CD4-positive, alpha-beta memory T cell (primary cell): ENCODE results near the gene FAM217A. TPM values are rescaled to one million over a fixed set of nuclear protein-coding genes. Genes with fewer than 3 reads are reported as not detected.

Experiments
- CTCF ChIA-PET: fragments of 350-600 bp; sonication (Branson Sonifier 250); formaldehyde crosslinking; loops from one replicate; lab custom pipeline; 2021; ENCODE audit warnings: inconsistent platforms; ENCODE audit not compliant: partially characterized antibody; lab: Charles Lee
- POLR2A ChIA-PET: fragments of 350-600 bp; sonication (Branson Sonifier 250); formaldehyde crosslinking; loops from one replicate; lab custom pipeline; 2021; ENCODE audit not compliant: partially characterized antibody; lab: Charles Lee
- DNase-seq, 5 donors: peaks; one replicate each; pipeline versions ENCODE4 v3.0.0 to v3.0.0-alpha.2; 2020 to 2022; ENCODE audit warnings: mixed read lengths in 1 of 5
- H3K27ac ChIP-seq: one replicate; pipeline ENCODE4 v1.7.0; 2013; ENCODE audit warnings: low read depth, low read length
- H3K27me3 ChIP-seq: 2 replicates; pipeline ENCODE4 v1.7.0; 2013; ENCODE audit warnings: mild to moderate bottlenecking, low read length, moderate library complexity; ENCODE audit not compliant: insufficient read depth
- H3K36me3 ChIP-seq: 2 replicates; pipeline ENCODE4 v1.7.0; 2013; ENCODE audit warnings: mild to moderate bottlenecking, low read length, moderate library complexity; ENCODE audit not compliant: insufficient read depth
- H3K4me1 ChIP-seq: 2 replicates; pipeline ENCODE4 v1.7.0; 2013; ENCODE audit warnings: mild to moderate bottlenecking, low read length, moderate library complexity; ENCODE audit not compliant: insufficient read depth
- H3K4me3 ChIP-seq, 2 donors: one replicate each; pipeline ENCODE4 v1.7.0; 2013; ENCODE audit warnings: low read length in 2 of 2, mild to moderate bottlenecking in 1 of 2
- H3K9me3 ChIP-seq, 2 donors: one replicate each; pipeline ENCODE4 v1.7.0; 2013; ENCODE audit warnings: low read length in 2 of 2, control low read depth in 1 of 2; ENCODE audit not compliant: control insufficient read depth in 1 of 2
- H3K27ac Mint-ChIP-seq, 7 donors: one replicate each; pipeline ENCODE4 v1.8.0; 2020 to 2021; ENCODE audit warnings: mixed read lengths in 7 of 7, mild to moderate bottlenecking in 6 of 7, inconsistent platforms in 3 of 7, moderate library complexity in 3 of 7
- H3K27me3 Mint-ChIP-seq, 2 donors: one replicate each; pipeline ENCODE4 v1.8.0; 2020 to 2021; ENCODE audit warnings: mixed read lengths in 2 of 2
- H3K36me3 Mint-ChIP-seq, 2 donors: one replicate each; pipeline ENCODE4 v1.8.0; 2020 to 2021; ENCODE audit warnings: mixed read lengths in 2 of 2, inconsistent platforms in 1 of 2, mild to moderate bottlenecking in 1 of 2
- H3K4me1 Mint-ChIP-seq, 4 donors: one replicate each; pipeline ENCODE4 v1.8.0; 2020 to 2021; ENCODE audit warnings: mixed read lengths in 4 of 4, mild to moderate bottlenecking in 1 of 4
- H3K4me3 Mint-ChIP-seq, 8 donors: one replicate each; pipeline ENCODE4 v1.8.0; 2020 to 2021; ENCODE audit warnings: mixed read lengths in 8 of 8, mild to moderate bottlenecking in 7 of 8, moderate library complexity in 6 of 8, inconsistent platforms in 3 of 8
- H3K9me3 Mint-ChIP-seq, 8 donors: one replicate each; pipeline ENCODE4 v1.8.0; 2020 to 2021; ENCODE audit warnings: mixed read lengths in 8 of 8, mild to moderate bottlenecking in 5 of 8, inconsistent platforms in 3 of 8, moderate library complexity in 1 of 8
- intact Hi-C: fragments of 100-400 bp; cut with micrococcal nuclease; formaldehyde crosslinking; loops from one replicate; pipeline ENCODE4 v1.15.1; 2023
- polyA plus RNA-seq, 2 donors: library from polyadenylated mRNA; unstranded; fragments of 300-500 nt; fragmentation: Illumina TruSeq; gene quantifications; one replicate each; pipeline ENCODE4 v1.2.3, GENCODE V29; 2021
- total RNA-seq, 2 experiments: library from RNA; stranded (reverse); gene quantifications; one replicate each; pipeline ENCODE4 v1.2.3, GENCODE V29; 2021

FAM217A gene, protein sequence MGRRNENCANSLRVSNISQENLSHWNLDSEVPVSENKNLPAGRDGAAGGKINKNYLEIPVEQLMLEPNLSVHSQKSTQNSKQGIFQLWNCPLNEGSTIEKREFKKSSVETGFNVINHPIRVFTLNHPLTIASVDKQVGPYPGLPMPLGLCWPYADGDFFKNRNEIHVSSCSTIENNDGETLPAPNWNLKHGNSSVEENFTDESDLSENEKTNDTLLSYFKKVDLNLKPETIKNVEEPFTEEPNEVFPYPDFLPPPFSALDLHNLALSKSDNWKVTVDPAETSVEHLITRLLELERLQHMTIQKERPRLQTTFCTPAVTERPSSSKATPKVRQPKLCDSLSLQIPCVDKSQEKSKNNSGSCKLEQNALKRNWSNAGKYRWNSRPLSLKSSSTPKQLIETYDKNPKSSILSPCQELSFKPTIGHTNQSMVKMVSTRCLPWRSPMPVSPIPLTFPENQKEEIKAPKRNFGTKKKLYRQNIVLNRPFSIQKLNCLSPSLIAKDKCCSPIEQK
- not detected for total RNA-seq
- polyA plus RNA-seq = not detected

DNA sequence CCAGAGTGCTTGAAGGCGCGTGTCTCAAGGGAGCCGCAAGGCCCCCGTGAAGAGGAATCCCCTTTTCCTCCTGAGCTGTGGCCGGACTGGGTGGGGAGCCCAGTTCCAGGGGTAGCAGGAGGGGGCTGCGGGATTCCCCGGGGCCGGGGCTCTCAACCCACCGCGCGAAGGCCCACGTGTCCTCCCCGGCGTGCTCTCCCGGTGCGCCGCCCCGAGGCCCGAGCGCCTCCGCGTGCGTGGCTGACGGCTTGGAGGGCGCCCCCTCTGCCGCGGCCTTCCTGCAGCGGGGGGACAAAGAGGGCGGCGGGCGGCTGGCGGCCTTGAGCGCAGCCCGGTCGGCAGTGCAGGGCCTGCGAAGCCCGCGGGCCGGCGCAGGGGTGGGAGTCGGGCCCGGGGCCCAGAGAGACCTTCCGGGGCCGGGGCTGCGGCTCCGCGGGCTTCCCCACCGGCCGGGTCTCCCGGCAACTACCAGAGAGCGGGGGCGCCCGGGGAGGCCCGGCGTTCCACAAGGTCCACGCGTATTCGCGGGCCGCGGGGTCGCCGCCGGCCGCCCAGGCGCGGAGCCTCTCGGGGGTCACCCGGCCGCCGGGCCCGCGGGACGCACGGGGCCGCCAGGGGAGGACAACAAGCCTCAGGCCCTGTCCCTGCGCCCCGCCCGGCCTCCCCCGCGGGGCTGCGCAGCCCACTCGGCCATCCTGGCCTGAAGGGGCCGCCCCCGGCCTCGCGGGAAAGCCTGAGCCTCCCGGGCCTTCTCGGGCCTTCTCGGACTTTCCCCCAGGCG lies at the start of gene FAM217A:
Gene FAM217A (minus strand): TSS at position 447 of the 781 bp plus-strand sequence. CDS start 1,723 bp downstream, outside the sequence.
- no peaks in the 10 kb centered on the region for H3K4me1 ChIP-seq
- peak within 1 kb of the TSS in 1 of 7 donors; percentile 12 for H3K27ac Mint-ChIP-seq
- no peak within 1 kb of the TSS for H3K4me3 ChIP-seq
- peaks cover 17 to 19% of the 10 kb centered on the region in 2 donors for H3K27me3 Mint-ChIP-seq
- no peaks in the 10 kb centered on the region for H3K27me3 ChIP-seq
- peaks cover 0 to 1% (median 0%) of the 10 kb centered on the region in 4 donors for H3K4me1 Mint-ChIP-seq
- H3K27ac ChIP-seq = no peak within 1 kb of the TSS
- H3K9me3 ChIP-seq = no peaks in the 10 kb centered on the region
- H3K36me3 ChIP-seq = no peaks in the 10 kb centered on the region
- no peak within 1 kb of the TSS for H3K4me3 Mint-ChIP-seq
- intact Hi-C loops = no loop called here
- H3K36me3 Mint-ChIP-seq = no peaks in the 10 kb centered on the region
- ChIA-PET CTCF (no interaction called here), POLR2A (no interaction called here)
- H3K9me3 Mint-ChIP-seq = no peaks in the 10 kb centered on the region
- DNase-seq = no peak

- Histone ChIP-seq H3K9me3 (no peaks in the 10 kb centered on the region), H3K4me3 (no peak overlapping the region), H3K27ac (no peak overlapping the region), H3K27me3 (no peaks in the 10 kb centered on the region), H3K36me3 (peaks cover 68% of the 10 kb centered on the region), H3K4me1 (peaks cover under 1% of the 10 kb centered on the region)
- no peak for DNase-seq
- ChIA-PET CTCF (interaction anchor here (1.4 kb wide), 1 partner anchor 107 kb away, joined by 3 read pairs; a partner anchor contains a TSS), POLR2A (no interaction called here)
- intact Hi-C loops = no loop called here
- Mint-ChIP-seq H3K27ac (no peak overlapping the region), H3K4me3 (no peak overlapping the region), H3K36me3 (peaks cover 73 to 78% of the 10 kb centered on the region in 2 donors), H3K4me1 (peaks cover 6 to 12% (median 7%) of the 10 kb centered on the region in 4 donors), H3K27me3 (no peaks in the 10 kb centered on the region), H3K9me3 (peaks cover 0 to 7% (median 0%) of the 10 kb centered on the region in 8 donors)
Measured at GRCh38 chr6:4128072-4128471, 49.1 kb upstream of the FAM217A start.

DNA sequence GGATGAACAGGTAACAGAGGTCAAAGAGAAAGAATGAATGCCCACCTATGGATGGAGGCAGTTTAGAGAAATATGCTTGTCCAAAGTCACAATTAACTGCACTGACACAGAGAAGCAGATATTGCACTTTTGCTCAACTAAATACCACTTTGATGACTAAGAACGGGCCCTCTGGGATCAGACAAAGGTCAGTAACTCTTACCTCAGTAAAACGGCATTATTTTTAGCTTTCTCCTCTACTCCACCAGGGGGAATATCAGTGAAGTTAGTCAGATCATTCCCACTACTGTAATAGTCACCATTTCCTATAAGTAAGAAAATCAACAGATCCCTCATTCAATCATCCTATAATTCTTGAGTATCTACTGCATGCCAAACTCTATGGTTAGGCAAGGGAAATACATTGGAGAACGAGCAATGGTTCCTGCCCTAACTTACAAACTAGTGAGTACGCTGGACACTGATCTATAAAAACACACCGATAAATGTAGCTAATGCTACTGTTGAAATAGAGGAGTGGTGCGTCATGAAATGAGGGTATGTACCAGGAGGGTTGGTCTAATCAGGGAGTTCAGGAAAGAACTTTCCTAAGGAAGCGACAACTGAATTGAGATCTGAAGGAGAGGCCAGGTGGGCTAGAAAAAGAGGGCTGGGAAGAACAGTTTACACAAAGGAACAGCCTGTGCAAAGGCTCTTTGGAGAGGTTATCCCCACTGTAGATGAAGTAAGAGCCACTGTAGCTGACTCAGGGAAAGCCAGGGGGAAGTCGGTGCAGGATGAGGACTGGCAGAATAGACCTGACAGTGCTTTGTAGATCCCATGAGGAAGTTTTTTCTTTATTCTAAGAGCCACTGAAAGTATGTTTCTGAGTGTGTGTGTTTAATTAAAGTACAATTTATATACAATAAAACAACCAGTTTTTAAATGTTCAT lies 47.3 kb upstream of the FAM217A start:
- Mint-ChIP-seq H3K4me3 (no peak overlapping the region), H3K36me3 (peaks cover 72 to 74% of the 10 kb centered on the region in 2 donors), H3K4me1 (peaks cover 0 to 2% (median 0%) of the 10 kb centered on the region in 4 donors), H3K27ac (peak overlapping the region in 3 of 7 donors; percentile 18 to 48 (median 28)), H3K9me3 (no peaks in the 10 kb centered on the region), H3K27me3 (no peaks in the 10 kb centered on the region)
- Histone ChIP-seq H3K4me1 (no peaks in the 10 kb centered on the region), H3K9me3 (no peaks in the 10 kb centered on the region), H3K27ac (no peak overlapping the region), H3K4me3 (no peak overlapping the region), H3K27me3 (no peaks in the 10 kb centered on the region), H3K36me3 (peaks cover 66% of the 10 kb centered on the region)
- intact Hi-C loops = no loop called here
- ChIA-PET POLR2A (interaction anchor here (1.8 kb wide), 1 partner anchor 9 kb away, joined by 10 read pairs; the partner anchor contains the start of gene ECI2), CTCF (interaction anchor here (1.3 kb wide), 1 partner anchor 29 kb away, joined by 4 read pairs; no protein-coding TSS in a partner anchor)
- DNase-seq = no peak

GRCh38 chr6:4125500-4125899 lies 46.6 kb upstream of the FAM217A start:
- Mint-ChIP-seq H3K4me1 (peaks cover 0 to 2% (median 0%) of the 10 kb centered on the region in 4 donors), H3K36me3 (peaks cover 75 to 78% of the 10 kb centered on the region in 2 donors), H3K27ac (peak overlapping the region in 1 of 7 donors; percentile 55), H3K9me3 (no peaks in the 10 kb centered on the region), H3K27me3 (no peaks in the 10 kb centered on the region), H3K4me3 (no peak overlapping the region)
- DNase-seq = no peak
- intact Hi-C loops = no loop called here
- Histone ChIP-seq H3K4me3 (no peak overlapping the region), H3K27ac (no peak overlapping the region), H3K27me3 (no peaks in the 10 kb centered on the region), H3K4me1 (no peaks in the 10 kb centered on the region), H3K36me3 (peaks cover 69% of the 10 kb centered on the region), H3K9me3 (no peaks in the 10 kb centered on the region)
- ChIA-PET POLR2A (interaction anchor here (1.8 kb wide), 1 partner anchor 10 kb away, joined by 10 read pairs; the partner anchor contains the start of gene ECI2), CTCF (interaction anchor here (1.3 kb wide), 1 partner anchor 30 kb away, joined by 4 read pairs; no protein-coding TSS in a partner anchor)

GRCh38 chr6:4124351-4124750 lies 45.4 kb upstream of the FAM217A start:
- DNase-seq = no peak
- H3K4me1 ChIP-seq = no peaks in the 10 kb centered on the region
- Mint-ChIP-seq H3K9me3 (no peaks in the 10 kb centered on the region), H3K4me1 (no peaks in the 10 kb centered on the region), H3K4me3 (no peak overlapping the region), H3K27me3 (no peaks in the 10 kb centered on the region), H3K27ac (no peak overlapping the region), H3K36me3 (peaks cover 71 to 75% of the 10 kb centered on the region in 2 donors)
- no peak overlapping the region for H3K27ac ChIP-seq
- H3K27me3 ChIP-seq = no peaks in the 10 kb centered on the region
- ChIA-PET CTCF (no interaction called here), POLR2A (no interaction called here)
- no peaks in the 10 kb centered on the region for H3K9me3 ChIP-seq
- intact Hi-C loops = no loop called here
- H3K4me3 ChIP-seq = no peak overlapping the region
- H3K36me3 ChIP-seq = peaks cover 63% of the 10 kb centered on the region

DNA sequence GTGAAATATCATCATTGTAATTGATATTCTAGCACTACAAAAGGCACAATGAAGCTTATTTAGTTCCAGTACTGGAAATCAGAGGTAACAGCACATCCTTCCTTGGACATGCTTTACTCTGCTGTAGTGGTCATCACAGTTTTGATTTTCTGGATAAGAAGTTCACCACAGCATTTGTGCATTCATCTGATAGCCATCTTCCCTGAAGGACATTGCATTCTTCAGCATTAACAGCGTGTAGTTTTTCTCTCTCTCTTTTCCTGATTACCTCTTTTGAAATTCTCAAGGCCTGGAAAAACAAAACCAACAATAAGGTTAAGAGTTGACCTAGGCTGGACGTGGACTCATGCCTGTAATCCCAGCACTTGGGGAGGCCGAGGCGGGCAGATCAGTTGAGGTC lies 36.8 kb upstream of the FAM217A start:
- peaks cover 0 to 4% of the 10 kb centered on the region in 2 donors for H3K9me3 ChIP-seq
- no peaks in the 10 kb centered on the region for H3K4me1 Mint-ChIP-seq
- DNase-seq = no peak
- no peak overlapping the region for H3K4me3 Mint-ChIP-seq
- H3K27ac ChIP-seq = no peak overlapping the region
- peaks cover 0 to 47% (median 28%) of the 10 kb centered on the region in 8 donors for H3K9me3 Mint-ChIP-seq
- H3K27me3 Mint-ChIP-seq = peaks cover 0 to 1% of the 10 kb centered on the region in 2 donors
- no peak overlapping the region for H3K27ac Mint-ChIP-seq
- H3K4me1 ChIP-seq = no peaks in the 10 kb centered on the region
- POLR2A ChIA-PET = no interaction called here
- H3K27me3 ChIP-seq = no peaks in the 10 kb centered on the region
- peaks cover 40% of the 10 kb centered on the region for H3K36me3 ChIP-seq
- CTCF ChIA-PET = interaction anchor here (1.6 kb wide), 1 partner anchor 39 kb away, joined by 5 read pairs; no protein-coding TSS in a partner anchor
- intact Hi-C loops = no loop called here
- no peak overlapping the region for H3K4me3 ChIP-seq
- H3K36me3 Mint-ChIP-seq = peaks cover 55 to 62% of the 10 kb centered on the region in 2 donors
